ENCODE measurements around the gene SERTAD4.

GRCh38 chr1:210272666-210273065 lies 40.1 kb downstream of the SERTAD4 start:
- no peak for TF ChIP-seq JUNB (IDR thresholded peaks at IDR 0.05; ENCODE audit: unreplicated experiment)
- no peak for TF ChIP-seq POLR2AphosphoS5 (IDR thresholded peaks at IDR 0.05; ENCODE audit: low read depth)
- no peak for TF ChIP-seq CTCF (conservative IDR thresholded peaks at IDR 0.05; ENCODE audit: low read depth in 2 of 2)
- no peak for TF ChIP-seq ZNF331 (CRISPR knock-in tag; IDR thresholded peaks at IDR 0.05; ENCODE audit: low read depth)
